ENCODE measurements around the gene ATP13A2.

The ATP13A2 gene, protein sequence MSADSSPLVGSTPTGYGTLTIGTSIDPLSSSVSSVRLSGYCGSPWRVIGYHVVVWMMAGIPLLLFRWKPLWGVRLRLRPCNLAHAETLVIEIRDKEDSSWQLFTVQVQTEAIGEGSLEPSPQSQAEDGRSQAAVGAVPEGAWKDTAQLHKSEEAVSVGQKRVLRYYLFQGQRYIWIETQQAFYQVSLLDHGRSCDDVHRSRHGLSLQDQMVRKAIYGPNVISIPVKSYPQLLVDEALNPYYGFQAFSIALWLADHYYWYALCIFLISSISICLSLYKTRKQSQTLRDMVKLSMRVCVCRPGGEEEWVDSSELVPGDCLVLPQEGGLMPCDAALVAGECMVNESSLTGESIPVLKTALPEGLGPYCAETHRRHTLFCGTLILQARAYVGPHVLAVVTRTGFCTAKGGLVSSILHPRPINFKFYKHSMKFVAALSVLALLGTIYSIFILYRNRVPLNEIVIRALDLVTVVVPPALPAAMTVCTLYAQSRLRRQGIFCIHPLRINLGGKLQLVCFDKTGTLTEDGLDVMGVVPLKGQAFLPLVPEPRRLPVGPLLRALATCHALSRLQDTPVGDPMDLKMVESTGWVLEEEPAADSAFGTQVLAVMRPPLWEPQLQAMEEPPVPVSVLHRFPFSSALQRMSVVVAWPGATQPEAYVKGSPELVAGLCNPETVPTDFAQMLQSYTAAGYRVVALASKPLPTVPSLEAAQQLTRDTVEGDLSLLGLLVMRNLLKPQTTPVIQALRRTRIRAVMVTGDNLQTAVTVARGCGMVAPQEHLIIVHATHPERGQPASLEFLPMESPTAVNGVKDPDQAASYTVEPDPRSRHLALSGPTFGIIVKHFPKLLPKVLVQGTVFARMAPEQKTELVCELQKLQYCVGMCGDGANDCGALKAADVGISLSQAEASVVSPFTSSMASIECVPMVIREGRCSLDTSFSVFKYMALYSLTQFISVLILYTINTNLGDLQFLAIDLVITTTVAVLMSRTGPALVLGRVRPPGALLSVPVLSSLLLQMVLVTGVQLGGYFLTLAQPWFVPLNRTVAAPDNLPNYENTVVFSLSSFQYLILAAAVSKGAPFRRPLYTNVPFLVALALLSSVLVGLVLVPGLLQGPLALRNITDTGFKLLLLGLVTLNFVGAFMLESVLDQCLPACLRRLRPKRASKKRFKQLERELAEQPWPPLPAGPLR

GRCh38 chr1:17011439-17012307 lies at the start of gene ATP13A2:
Gene ATP13A2, minus strand, starts transcription at chr1:17011928. Its CDS starts 190 bp downstream, at chr1:17011738.
- DNase-seq = peak; percentile 80

DNA sequence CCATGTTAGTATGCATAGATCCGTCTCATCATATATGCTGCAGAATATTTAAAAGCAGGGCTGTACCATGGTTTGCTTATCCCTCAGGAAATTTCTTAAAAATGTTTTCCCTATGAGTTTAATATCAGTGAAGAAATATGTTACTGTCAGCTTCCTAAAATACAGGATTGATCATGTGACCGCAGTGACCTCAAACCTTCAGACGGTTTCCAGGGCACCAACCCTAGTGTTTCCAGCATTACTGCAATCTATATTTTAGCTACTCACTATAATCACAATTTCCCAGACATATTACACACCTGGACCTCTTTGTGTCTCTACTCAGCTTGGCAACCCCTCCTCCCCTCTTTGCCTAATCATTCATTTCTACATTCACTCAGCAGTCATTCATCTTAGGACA lies 49.8 kb upstream of the ATP13A2 start:
- DNase-seq = peak; percentile 23

DNA sequence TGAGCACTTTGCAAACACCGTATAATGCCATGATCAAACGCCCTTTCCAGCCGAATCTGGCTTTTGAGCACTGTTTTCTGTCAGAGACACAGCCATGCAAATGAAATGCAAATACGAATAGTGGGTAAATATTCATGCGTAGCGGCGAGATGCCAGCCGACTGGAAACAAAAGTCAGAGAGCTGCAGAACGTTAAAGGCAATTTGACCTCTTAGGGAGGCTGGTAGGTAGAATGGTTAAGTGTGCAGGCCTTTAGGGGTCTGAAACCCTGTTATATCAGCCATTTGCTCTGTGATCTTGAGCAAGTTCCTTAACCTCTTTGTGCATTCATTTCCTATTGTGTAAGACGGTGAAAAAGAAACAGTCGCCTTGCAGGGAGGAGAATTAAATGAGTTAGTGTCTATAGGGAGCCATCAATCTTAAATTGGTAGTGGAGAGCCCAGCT lies 48.6 kb upstream of the ATP13A2 start:
- no peak for DNase-seq

- DNase-seq = peak; percentile 79
These were observed 47.9 kb upstream of the ATP13A2 start for GRCh38 chr1:17059391-17060305.

DNA sequence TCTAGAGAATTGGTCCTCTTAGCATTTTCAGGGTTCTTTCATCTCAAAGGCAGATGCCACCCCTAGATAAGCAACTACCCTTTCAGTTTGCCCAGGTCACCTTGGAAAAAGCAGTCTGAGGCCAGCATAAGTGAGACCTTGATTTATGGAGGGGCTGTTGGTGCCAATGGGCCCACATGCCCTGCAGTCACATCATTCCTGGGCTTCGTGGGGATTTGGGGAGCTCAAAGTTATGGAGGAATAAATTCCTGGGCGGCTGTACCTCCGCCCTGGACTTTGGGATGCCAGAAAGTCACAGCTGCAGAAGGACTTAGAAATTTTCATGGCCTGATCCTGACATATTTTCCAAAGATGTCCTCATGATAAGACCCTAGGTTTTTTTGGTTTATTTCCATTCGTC lies 44.8 kb upstream of the ATP13A2 start:
- DNase-seq = no peak

DNA sequence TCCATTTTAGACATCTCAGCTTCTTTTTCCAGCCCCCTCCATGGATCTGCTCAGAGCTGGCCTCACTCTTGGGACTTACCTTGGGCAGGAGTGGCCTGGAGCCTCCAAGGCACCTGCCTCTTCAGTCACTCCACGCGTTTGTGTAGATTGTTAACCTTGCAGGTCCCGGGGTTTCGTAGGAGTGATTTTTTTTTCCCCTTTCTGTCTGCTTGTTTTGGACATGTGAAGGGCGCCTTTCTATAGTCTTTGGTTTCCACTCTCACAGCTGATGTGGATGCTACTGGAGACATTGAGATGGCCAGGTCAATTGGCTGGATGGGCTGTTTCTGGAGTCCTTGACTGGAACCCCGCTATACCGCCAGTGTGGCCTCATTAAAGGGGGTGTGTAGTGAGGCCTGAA lies 44.1 kb upstream of the ATP13A2 start:
- DNase-seq = no peak

DNA sequence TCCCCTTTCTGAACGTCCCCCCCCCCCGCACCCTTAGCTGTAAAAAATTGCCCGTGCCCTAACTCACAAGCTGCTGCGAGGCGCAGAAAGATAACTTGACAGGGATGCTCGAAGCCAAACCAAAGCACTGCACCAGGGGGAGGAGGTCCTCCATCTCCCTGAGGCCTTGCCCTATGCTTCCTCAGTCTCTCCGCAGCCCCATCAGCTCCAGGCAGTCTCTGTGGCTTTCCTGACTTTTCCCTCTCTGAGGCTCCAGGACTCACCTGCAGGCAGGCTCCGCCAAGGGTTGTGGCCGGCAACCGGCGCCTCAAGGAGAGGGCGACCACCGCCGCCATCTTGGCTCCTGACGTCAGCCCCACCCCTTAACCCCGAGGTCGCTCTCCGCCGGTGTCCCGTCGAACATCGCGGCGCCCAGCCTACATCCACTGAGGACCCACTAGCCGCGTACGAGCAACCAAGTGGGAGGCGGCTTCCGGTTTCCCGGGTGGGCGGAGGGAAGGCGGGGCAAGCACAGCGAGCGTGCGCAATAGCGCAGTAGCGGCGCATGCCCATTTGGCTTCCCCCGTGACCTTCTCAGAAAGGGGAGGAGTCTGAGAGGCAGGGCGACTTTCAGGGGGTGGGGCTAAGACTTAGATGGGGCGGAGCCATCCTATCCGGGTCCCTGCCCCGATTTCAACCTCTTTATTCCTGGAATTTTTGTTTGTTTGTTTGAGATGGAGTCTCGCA lies 42.1 kb upstream of the ATP13A2 start, which contains the start of gene SDHB:
SDHB (minus strand) TSS at position 348 of the 726 bp plus-strand sequence; CDS start at position 335, 13 bp downstream.
- DNase-seq = peak; percentile 97

DNA sequence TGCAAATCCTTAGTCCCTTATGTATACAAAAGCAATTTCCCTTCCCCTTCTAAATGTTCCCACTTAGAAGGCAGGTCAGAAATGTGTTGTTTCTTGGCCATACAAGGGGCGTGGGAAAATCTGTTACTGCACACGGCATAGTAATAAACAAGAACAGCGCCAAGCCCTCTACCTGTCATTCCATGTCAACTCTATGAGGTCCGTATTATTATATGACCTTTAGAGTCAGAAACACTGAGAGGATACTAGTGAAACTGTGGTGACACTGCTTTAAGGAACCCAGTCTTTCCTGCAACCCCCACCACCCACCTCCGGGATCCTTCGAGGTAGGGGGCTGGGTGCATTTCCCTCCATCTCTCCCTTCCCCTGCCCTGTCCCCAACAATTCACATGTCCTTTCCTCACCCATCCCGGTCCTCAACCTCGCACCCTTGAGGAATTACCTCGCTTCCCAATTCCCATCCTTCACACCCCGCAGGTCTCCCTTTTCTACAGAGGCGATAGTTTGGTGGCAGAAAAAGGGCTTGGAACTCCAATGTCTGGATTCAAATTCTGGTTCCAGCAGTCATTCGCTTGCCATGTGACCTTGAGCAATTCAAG lies 41.5 kb upstream of the ATP13A2 start:
- DNase-seq = no peak

DNA sequence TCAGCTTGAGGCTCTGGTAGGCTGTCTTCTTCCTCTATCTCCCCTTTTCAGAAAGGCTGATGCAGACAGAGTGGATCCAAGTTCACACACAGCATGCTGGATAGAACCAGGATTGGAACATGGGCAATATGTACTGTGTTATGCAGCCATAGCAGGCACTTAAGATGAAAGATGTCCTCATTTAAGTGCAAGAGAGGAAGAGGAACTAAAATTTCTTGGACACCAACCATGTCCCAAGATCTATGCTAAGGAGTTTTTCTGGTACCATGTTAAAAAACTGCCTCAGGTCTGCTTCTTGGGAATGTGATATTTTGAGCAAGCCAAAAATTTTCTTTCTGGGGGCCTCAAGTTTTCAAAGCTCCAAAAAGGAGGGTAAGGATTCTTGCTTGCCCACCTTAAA lies 40.9 kb upstream of the ATP13A2 start:
- DNase-seq = no peak

- no peak for DNase-seq
These were observed 40.3 kb upstream of the ATP13A2 start for GRCh38 chr1:17052038-17052437.

DNA sequence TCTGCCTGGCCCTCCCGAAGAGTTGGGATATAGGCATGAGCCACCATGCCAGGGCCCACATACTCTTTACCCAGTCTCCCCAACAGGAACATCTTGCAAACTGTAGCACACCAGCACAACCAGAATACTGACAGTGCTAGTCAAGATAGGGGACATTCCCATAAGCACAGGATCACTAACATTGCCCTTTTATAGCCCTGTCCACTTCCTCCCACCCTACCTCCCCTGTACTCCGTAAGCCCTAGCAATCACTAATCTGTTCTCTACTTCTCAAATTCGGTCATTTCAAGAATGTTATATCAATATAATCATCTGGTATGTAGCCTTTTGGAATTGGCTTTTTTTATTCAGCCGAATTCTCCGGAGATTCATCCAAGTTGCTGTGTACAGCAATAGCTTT lies 36.2 kb upstream of the ATP13A2 start:
- DNase-seq = no peak

- no peak for DNase-seq
These were observed 34.6 kb upstream of the ATP13A2 start for GRCh38 chr1:17046334-17046657.

- peak; percentile 75 for DNase-seq
These were observed 34.1 kb upstream of the ATP13A2 start for GRCh38 chr1:17045634-17046333.

GRCh38 chr1:17045150-17045549 lies 33.4 kb upstream of the ATP13A2 start:
- DNase-seq = no peak

DNA sequence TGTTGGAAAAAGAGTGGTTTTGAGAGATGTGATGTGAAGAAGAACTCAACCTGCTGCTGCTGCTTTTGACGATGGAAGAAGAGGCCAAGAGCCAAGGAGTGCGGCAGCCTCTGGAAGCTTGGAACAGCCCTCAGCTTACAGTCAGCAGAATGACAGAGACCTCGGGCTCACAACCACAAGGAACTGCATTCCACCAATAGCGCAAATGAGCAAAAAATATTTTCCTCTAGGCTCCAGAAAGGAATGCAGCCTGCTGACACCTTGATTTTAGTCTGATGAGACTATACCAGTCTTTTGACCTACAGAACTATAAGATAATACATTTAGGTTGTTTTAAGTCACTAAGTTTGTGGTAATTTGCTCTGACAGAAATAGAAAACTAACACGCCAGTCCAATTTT lies 31.9 kb upstream of the ATP13A2 start:
- DNase-seq = no peak

- no peak for DNase-seq
These were observed 28.4 kb upstream of the ATP13A2 start for GRCh38 chr1:17040135-17040534.

DNA sequence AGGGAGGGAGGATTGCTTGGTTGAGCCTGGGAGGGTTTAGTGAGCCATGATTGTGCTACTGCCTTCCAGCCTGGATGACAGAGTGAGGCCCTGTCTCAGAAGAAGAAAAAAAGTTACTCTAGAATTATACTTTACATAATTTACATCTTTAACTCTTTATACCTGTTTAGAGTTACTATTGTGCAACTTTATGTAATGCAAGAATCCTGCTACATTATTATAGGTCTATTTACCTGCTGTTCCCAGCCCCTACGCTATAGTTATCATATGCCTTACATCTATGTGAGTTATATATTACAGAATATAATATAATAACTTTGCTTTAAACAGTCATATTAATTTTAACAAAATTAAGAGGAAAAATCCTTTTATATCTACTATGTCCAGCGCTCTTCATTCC lies 27.8 kb upstream of the ATP13A2 start:
- DNase-seq = no peak

DNA sequence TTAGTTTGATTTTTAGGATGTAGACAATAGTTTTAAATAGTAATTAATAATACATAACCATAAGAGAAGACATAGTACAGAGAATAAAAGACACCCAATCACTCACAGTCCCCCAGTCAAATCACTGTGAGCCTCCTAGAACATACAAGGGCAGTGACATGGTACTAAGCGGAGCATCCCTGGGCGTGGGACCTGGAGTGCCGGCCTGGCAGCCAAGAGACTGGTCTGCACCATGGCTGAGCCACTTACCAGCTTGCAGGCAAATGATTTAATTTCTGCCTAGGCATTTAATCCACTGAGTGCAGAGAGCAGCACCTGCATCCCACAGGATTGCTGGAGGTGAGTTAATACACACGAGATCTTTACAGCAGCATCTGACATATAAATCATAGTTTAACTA lies 21.8 kb upstream of the ATP13A2 start:
- DNase-seq = no peak

DNA sequence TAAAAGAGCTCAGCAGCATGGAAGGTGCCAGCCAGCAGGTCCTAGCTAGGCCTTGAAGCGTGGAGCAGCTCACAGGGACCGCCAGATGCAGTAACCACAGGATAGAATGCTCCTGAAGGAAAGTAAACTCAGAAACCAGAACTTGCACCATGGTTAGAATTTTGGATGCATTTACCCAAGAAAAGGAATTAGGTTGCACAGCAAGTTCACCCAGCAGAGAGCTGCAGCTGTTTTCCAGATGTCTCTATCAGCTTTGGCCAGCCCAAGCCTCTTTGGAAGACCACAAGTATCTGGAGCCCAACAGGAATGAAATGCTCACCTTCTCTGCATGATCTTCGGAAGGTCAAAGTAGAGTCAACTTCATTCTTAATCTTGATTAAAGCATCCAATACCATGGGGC lies 21.0 kb upstream of the ATP13A2 start:
- DNase-seq = no peak
